Tibial nerve (tissue), 4 donors: Measurements from ENCODE around the gene KHNYN.

Source experiments
- CTCF ChIP-seq, 5 experiments: fragments of 200-600 bp in 3 of 5; fragments of 450-650 bp in 2 of 5; sonication (generic) in 3 of 5; IDR thresholded peaks; one replicate each; pipeline ENCODE4 v1.5.1; 2016 to 2019; ENCODE audit warnings: antibody characterized with exemption in 5 of 5, mild to moderate bottlenecking in 3 of 5, moderate library complexity in 2 of 5
- EP300 ChIP-seq, 2 donors: sonication (generic); formaldehyde crosslinking; IDR thresholded peaks; one replicate each; pipeline ENCODE4 v1.6.1; 2017; ENCODE audit warnings: antibody characterized with exemption in 2 of 2, mild to moderate bottlenecking in 1 of 2
- POLR2A ChIP-seq, 2 donors: fragments of 450-650 bp; IDR thresholded peaks; one replicate each; pipeline ENCODE4 v1.6.1; 2017; ENCODE audit warnings: antibody characterized with exemption in 2 of 2, mild to moderate bottlenecking in 2 of 2, moderate library complexity in 2 of 2

- no peak for TF ChIP-seq CTCF (IDR thresholded peaks at IDR 0.05)
- TF ChIP-seq EP300 (IDR thresholded peaks at IDR 0.05) = no peak
- TF ChIP-seq POLR2A (IDR thresholded peaks at IDR 0.05) = no peak
These were observed 33.9 kb upstream of the KHNYN start for GRCh38 chr14:24395609-24396582.
